NOMO-1 treated with DMSO at 0.1 percent for 48 hours (cell line): ENCODE measurements around the gene ANKRD34C.
"Not testable (repeated sequence)": the region's sequence is repeated elsewhere in the genome, so short reads cannot be mapped to it uniquely, and the experiment has no call there.

Source experiments
- DNase-seq: peaks from one replicate; lab custom pipeline; 2025; ENCODE audit not compliant: unreplicated experiment; lab: John Stamatoyannopoulos, UW

Gene ANKRD34C

GRCh38 chr15:79310985-79311900 lies 28.7 kb downstream of the ANKRD34C start, which contains the start of gene TMED3:
Gene TMED3, plus strand, starts transcription at chr15:79311112. Its CDS starts 138 bp downstream, at chr15:79311250.
- DNase-seq, result peak; percentile 83

- peak; percentile 42 for DNase-seq
Measured at GRCh38 chr15:79311901-79312553, 29.5 kb downstream of the ANKRD34C start.

- DNase-seq, result no peak
Measured at GRCh38 chr15:79314186-79314585, 31.7 kb downstream of the ANKRD34C start.

- no peak for DNase-seq
Measured at GRCh38 chr15:79314811-79315210, 32.3 kb downstream of the ANKRD34C start.

- no peak for DNase-seq
Measured at GRCh38 chr15:79315623-79316328, 33.3 kb downstream of the ANKRD34C start.

GRCh38 chr15:79316864-79317263 lies 34.3 kb downstream of the ANKRD34C start:
- no peak for DNase-seq

GRCh38 chr15:79319973-79320372 lies 37.5 kb downstream of the ANKRD34C start:
- DNase-seq, result not testable (repeated sequence)

GRCh38 chr15:79321876-79322275 lies 39.4 kb downstream of the ANKRD34C start:
- DNase-seq, result no peak

- no peak for DNase-seq
Measured at GRCh38 chr15:79322306-79322705, 39.8 kb downstream of the ANKRD34C start.

- no peak for DNase-seq
Measured at GRCh38 chr15:79322945-79323344, 40.4 kb downstream of the ANKRD34C start.

- DNase-seq, result no peak
Measured at GRCh38 chr15:79329171-79329611, 46.7 kb downstream of the ANKRD34C start.
